A549 (cell line): ENCODE measurements around the gene MTMR12.

Experiments
- CBX2 ChIP-seq: fragments of 200-600 bp; sonication (generic); IDR thresholded peaks from 2 replicates; pipeline ENCODE4 v1.6.1; 2016; ENCODE audit warnings: low read depth, mild to moderate bottlenecking, borderline replicate concordance
- CTCF ChIP-seq: fragments of >200 bp; sonication (Bioruptor Twin); formaldehyde crosslinking; IDR thresholded peaks from 3 replicates; pipeline ENCODE4 v1.5.1; 2016
- POLR2AphosphoS2 ChIP-seq: conservative IDR thresholded peaks from 2 replicates; pipeline ENCODE4 v1.6.1; 2012; ENCODE audit warnings: low read length, improper control_type of control experiment, inconsistent platforms
- REST ChIP-seq: fragments of 200-600 bp; sonication (generic); IDR thresholded peaks from 2 replicates; pipeline ENCODE4 v1.6.1; 2016; ENCODE audit warnings: antibody characterized with exemption, mild to moderate bottlenecking, moderate library complexity

- no peak for TF ChIP-seq CBX2
- no peak for TF ChIP-seq POLR2AphosphoS2
- TF ChIP-seq REST: no peak
- no peak for TF ChIP-seq CTCF
These were observed 122.6 kb downstream of the MTMR12 start for GRCh38 chr5:32190095-32190494.
